HepG2 (cell line): ENCODE measurements around the gene MYO7B. TPM values are rescaled to one million over a fixed set of nuclear protein-coding genes. Genes with fewer than 3 reads are reported as not detected.

Experiments
- ATAD3A ChIP-seq: sonication (generic); formaldehyde crosslinking; IDR thresholded peaks from 2 replicates; pipeline ENCODE4 v1.4.0; 2020; ENCODE audit warnings: missing genetic modification reagents
- CAMTA2 ChIP-seq: sonication (generic); formaldehyde crosslinking; IDR thresholded peaks from 2 replicates; pipeline ENCODE4 v1.4.0; 2020; ENCODE audit warnings: mild to moderate bottlenecking, missing genetic modification reagents, borderline replicate concordance
- CC2D1A ChIP-seq: sonication (generic); formaldehyde crosslinking; IDR thresholded peaks from 2 replicates; pipeline ENCODE4 v1.8.1; 2023; ENCODE audit warnings: mild to moderate bottlenecking, missing genetic modification reagents
- GATA4 ChIP-seq: sonication (generic); IDR thresholded peaks from 2 replicates; pipeline ENCODE4 v1.6.1; 2016; ENCODE audit warnings: antibody characterized with exemption, low read depth, borderline replicate concordance
- HNF4A ChIP-seq: sonication (generic); formaldehyde crosslinking; IDR thresholded peaks from 2 replicates; pipeline ENCODE4 v1.4.0; 2020; ENCODE audit warnings: missing genetic modification reagents
- IRX3 ChIP-seq: sonication (generic); formaldehyde crosslinking; IDR thresholded peaks from 2 replicates; pipeline ENCODE4 v1.8.1; 2023; ENCODE audit warnings: mild to moderate bottlenecking, low read depth, missing genetic modification reagents, borderline replicate concordance
- KDM2A ChIP-seq: sonication (generic); formaldehyde crosslinking; IDR thresholded peaks from 2 replicates; pipeline ENCODE4 v1.4.0; 2020; ENCODE audit warnings: low read depth, missing genetic modification reagents, borderline replicate concordance
- KDM4B ChIP-seq: sonication (generic); formaldehyde crosslinking; IDR thresholded peaks from 2 replicates; pipeline ENCODE4 v1.4.0; 2020; ENCODE audit warnings: missing genetic modification reagents
- KLF12 ChIP-seq: sonication (generic); formaldehyde crosslinking; IDR thresholded peaks from 2 replicates; pipeline ENCODE4 v1.4.0; 2020; ENCODE audit warnings: missing genetic modification reagents, borderline replicate concordance
- MLXIP ChIP-seq: sonication (generic); formaldehyde crosslinking; IDR thresholded peaks from 2 replicates; pipeline ENCODE4 v1.9.0; 2021; ENCODE audit warnings: missing genetic modification reagents, borderline replicate concordance
- NFIC ChIP-seq: IDR thresholded peaks from 2 replicates; pipeline ENCODE4 v1.6.1; 2012; ENCODE audit warnings: mild to moderate bottlenecking, low read length, inconsistent platforms
- NFYC ChIP-seq: IDR thresholded peaks from 2 replicates; pipeline ENCODE4 v1.6.1; 2016; ENCODE audit warnings: missing genetic modification reagents, missing compliant biosample characterization
- NKX3-1 ChIP-seq: sonication (generic); formaldehyde crosslinking; IDR thresholded peaks from 2 replicates; pipeline ENCODE4 v1.5.0; 2020; ENCODE audit warnings: missing genetic modification reagents
- SMC3 ChIP-seq: IDR thresholded peaks from 2 replicates; pipeline ENCODE4 v1.6.1; 2011; ENCODE audit warnings: low read length, improper control_type of control experiment
- ZBTB21 ChIP-seq: sonication (generic); formaldehyde crosslinking; IDR thresholded peaks from 2 replicates; pipeline ENCODE4 v1.4.0; 2020; ENCODE audit warnings: missing genetic modification reagents
- ZNF136 ChIP-seq: sonication (generic); formaldehyde crosslinking; IDR thresholded peaks from 2 replicates; pipeline ENCODE4 v1.8.1; 2022; ENCODE audit warnings: low read depth, mild to moderate bottlenecking, moderate library complexity, missing genetic modification reagents
- ZNF781 ChIP-seq: sonication (generic); formaldehyde crosslinking; IDR thresholded peaks from 2 replicates; pipeline ENCODE4 v1.5.1; 2020; ENCODE audit warnings: borderline replicate concordance, mild to moderate bottlenecking, missing genetic modification reagents; ENCODE audit errors: not compliant biosample characterization
- ZNF782 ChIP-seq: sonication (generic); formaldehyde crosslinking; IDR thresholded peaks from 2 replicates; pipeline ENCODE4 v1.4.0; 2020; ENCODE audit warnings: missing genetic modification reagents, mild to moderate bottlenecking, borderline replicate concordance
- ZNF816 ChIP-seq: sonication (generic); formaldehyde crosslinking; IDR thresholded peaks from 2 replicates; pipeline ENCODE4 v1.8.0; 2022; ENCODE audit warnings: missing genetic modification reagents, mild to moderate bottlenecking, borderline replicate concordance
- ZNF839 ChIP-seq: sonication (generic); formaldehyde crosslinking; IDR thresholded peaks from 2 replicates; pipeline ENCODE4 v1.4.0; 2020; ENCODE audit warnings: missing genetic modification reagents, mild to moderate bottlenecking, borderline replicate concordance
- ZSCAN25 ChIP-seq: sonication (generic); formaldehyde crosslinking; IDR thresholded peaks from 2 replicates; pipeline ENCODE4 v1.8.0; 2022; ENCODE audit warnings: mild to moderate bottlenecking, missing genetic modification reagents
- polyA plus RNA-seq, 8 experiments: library from polyadenylated mRNA; depleted of rRNA in 3 of 8; stranded (reverse) in 7 of 8; unstranded in 1 of 8; fragments of >200 nt; fragmentation: Illumina TruSeq in 4 of 8; extraction: Trizol in 4 of 8; gene quantifications; 2 replicates each; pipeline versions ENCODE4 v1.2.1 to v1.2.3, GENCODE V29; 2011 to 2016; ENCODE audit warnings: low read depth in 4 of 8, missing spikeins in 1 of 8, mixed read lengths in 1 of 8; ENCODE audit not compliant: insufficient read depth in 1 of 8
- total RNA-seq, 5 experiments: library from RNA; depleted of rRNA; stranded (reverse); fragments of >200 nt; fragmentation: Illumina TruSeq; extraction: Trizol; gene quantifications; 2 replicates each; pipeline ENCODE4 v1.2.3, GENCODE V29; 2016; ENCODE audit warnings: low read depth in 1 of 5

Gene MYO7B
- total and polyA plus RNA-seq, 2 of the 13 experiments (the other 11 are each of a cell fraction or from before 2014, with no cell fraction given): not detected

DNA sequence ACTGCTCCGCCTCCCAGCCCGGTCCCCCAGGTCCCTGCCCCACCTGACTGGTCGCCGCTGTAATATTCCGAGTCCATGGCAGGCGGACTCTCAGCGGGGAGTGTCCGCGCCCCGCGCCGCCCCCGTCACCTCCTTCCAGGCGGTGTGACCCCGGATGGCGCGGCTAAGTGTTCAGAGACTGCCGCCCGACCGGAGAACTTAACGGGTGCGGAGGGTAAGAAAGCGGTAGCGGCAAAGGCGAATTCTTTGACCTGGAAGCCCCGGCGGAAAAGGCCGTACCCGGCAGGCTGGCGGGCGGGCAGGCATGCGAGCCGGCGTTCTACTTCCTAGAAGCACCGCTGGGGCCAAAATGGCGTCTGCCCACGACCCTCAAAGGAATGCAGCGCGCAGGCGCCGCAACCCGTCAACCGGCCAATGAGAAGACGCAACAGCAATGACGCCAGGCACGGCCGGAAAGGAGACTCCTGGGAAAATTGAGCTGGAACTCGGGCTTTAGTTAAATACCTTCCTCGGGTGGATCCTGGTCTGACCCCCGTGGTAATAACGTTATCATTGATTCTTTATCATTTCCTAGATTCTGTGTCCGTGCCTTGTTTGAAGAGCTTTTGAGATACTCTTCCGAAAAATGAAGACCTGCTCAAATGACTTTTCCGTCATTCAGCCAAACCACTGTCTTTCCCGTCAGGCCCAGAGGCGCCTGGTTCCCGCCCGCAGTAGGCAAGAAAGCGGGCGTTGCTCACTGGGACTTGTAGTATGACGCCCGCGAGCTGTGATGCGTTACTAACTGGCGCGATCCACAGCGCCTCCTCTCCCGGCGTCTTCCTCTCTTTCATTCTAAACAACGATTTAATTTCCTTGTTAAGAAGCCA is 9.1 kb upstream of the MYO7B start, which contains the start of gene IWS1 (continued):
- TF ChIP-seq MLXIP (CRISPR knock-in tag) (no peak), KDM4B (CRISPR knock-in tag) (no peak; the same call in 1 of the 2 replicates), NFYC (CRISPR knock-in tag) (peak; percentile 91), NFIC (peak; percentile 33; the same call in 1 of the 2 replicates), KLF12 (CRISPR knock-in tag) (no peak), NKX3-1 (CRISPR knock-in tag) (peak; percentile 17; the same call in 1 of the 2 replicates), ZNF839 (CRISPR knock-in tag) (0 out of 2 replicates have a peak, but pooled peaks have one; percentile 17), ZNF816 (CRISPR knock-in tag) (no peak; the same call in 1 of the 2 replicates), IRX3 (CRISPR knock-in tag) (peak; percentile 80; the same call in 1 of the 2 replicates), ZNF781 (CRISPR knock-in tag) (peak; percentile 91), GATA4 (0 out of 2 replicates have a peak, but pooled peaks have one; percentile 19), CC2D1A (no peak), HNF4A (peak; percentile 39), ZNF136 (CRISPR knock-in tag) (no peak; the same call in 1 of the 2 replicates), ZNF782 (CRISPR knock-in tag) (0 out of 2 replicates have a peak, but pooled peaks have one; percentile 79), ATAD3A (no peak; the same call in 1 of the 2 replicates), ZBTB21 (CRISPR knock-in tag) (peak; percentile 96), ZSCAN25 (CRISPR knock-in tag) (peak; percentile 42; the same call in 1 of the 2 replicates), SMC3 (no peak), CAMTA2 (CRISPR knock-in tag) (no peak), KDM2A (CRISPR knock-in tag) (peak; percentile 69; the same call in 1 of the 2 replicates)
